Measurements from ENCODE around the gene RELN. TPM values are rescaled to one million over a fixed set of nuclear protein-coding genes. Genes with fewer than 3 reads are reported as not detected.
"Not testable (repeated sequence)": the region's sequence is repeated elsewhere in the genome, so short reads cannot be mapped to it uniquely, and the experiment has no call there.

The RELN gene
- total and polyA plus RNA-seq, 12 donors, result 0.22 to 1.9 (median 0.93) TPM

DNA sequence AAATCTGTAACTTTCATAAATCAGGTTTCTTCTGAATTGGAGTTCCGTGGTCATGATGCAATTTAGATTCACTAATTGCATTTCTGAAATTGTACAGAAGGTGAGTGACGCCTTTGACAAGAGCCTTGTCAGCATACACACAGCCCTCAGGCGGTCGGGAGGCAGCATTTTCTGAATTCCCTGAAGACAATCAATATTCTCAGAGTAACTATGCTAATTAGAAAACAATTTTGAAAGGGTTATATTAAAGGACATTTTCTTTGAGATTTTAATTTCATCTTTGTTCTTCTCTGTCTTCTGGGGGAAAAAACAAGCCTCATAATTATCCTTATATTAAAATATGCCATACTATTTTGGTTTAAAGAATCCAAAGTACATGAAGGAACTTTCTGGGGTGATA is 488.3 kb downstream of the RELN start:
- Histone ChIP-seq H3K27ac (no peak overlapping the region), H3K27me3 (peaks cover 0 to 14% (median 0%) of the 10 kb centered on the region in 7 donors), H3K4me1 (no peaks in the 10 kb centered on the region), H3K36me3 (no peaks in the 10 kb centered on the region), H3K9me3 (peaks cover 0 to 1% (median 0%) of the 10 kb centered on the region in 11 donors), H3K4me3 (no peak overlapping the region)
- DNase-seq (no peak), ATAC-seq (no peak)
- TF ChIP-seq, protein P1, sequence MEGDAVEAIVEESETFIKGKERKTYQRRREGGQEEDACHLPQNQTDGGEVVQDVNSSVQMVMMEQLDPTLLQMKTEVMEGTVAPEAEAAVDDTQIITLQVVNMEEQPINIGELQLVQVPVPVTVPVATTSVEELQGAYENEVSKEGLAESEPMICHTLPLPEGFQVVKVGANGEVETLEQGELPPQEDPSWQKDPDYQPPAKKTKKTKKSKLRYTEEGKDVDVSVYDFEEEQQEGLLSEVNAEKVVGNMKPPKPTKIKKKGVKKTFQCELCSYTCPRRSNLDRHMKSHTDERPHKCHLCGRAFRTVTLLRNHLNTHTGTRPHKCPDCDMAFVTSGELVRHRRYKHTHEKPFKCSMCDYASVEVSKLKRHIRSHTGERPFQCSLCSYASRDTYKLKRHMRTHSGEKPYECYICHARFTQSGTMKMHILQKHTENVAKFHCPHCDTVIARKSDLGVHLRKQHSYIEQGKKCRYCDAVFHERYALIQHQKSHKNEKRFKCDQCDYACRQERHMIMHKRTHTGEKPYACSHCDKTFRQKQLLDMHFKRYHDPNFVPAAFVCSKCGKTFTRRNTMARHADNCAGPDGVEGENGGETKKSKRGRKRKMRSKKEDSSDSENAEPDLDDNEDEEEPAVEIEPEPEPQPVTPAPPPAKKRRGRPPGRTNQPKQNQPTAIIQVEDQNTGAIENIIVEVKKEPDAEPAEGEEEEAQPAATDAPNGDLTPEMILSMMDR (IDR thresholded peaks at IDR 0.05), result no peak
- intact Hi-C loops (cut with DNase I), result no loop called here
- 54 to 62% methylated on average over 4 of the region's 4 CpGs for WGBS, 2 donors

GRCh38 chr7:103499976-103500375 is 489.5 kb downstream of the RELN start:
- WGBS, 2 donors, result 69 to 71% methylated on average over 1 of the region's 1 CpG

GRCh38 chr7:103487419-103487818 is 502.0 kb downstream of the RELN start:
- Histone ChIP-seq H3K4me3 (no peak overlapping the region), H3K4me1 (no peaks in the 10 kb centered on the region), H3K27me3 (peaks cover 0 to 10% (median 0%) of the 10 kb centered on the region in 7 donors), H3K9me3 (no peaks in the 10 kb centered on the region), H3K27ac (no peak overlapping the region), H3K36me3 (no peaks in the 10 kb centered on the region)
- DNase-seq (no peak), ATAC-seq (no peak)
- TF ChIP-seq, protein P1 (IDR thresholded peaks at IDR 0.05), result no peak
- WGBS, 2 donors, result 89 to 91% methylated on average over 4 of the region's 4 CpGs
- intact Hi-C loops (cut with DNase I), result no loop called here

More at GRCh38 chr7:103499976-103500375, 489.5 kb downstream of the RELN start:
- DNase-seq (no peak), ATAC-seq (no peak)
- Histone ChIP-seq H3K27me3 (peaks cover 0 to 10% (median 0%) of the 10 kb centered on the region in 7 donors), H3K27ac (no peak overlapping the region), H3K9me3 (no peaks in the 10 kb centered on the region), H3K4me3 (no peak overlapping the region), H3K4me1 (no peaks in the 10 kb centered on the region), H3K36me3 (no peaks in the 10 kb centered on the region)
- intact Hi-C loops (cut with DNase I), result no loop called here
- TF ChIP-seq, protein P1 (IDR thresholded peaks at IDR 0.05), result no peak

- H3K4me3 ChIP-seq; H3K4me1 ChIP-seq; H3K9me3 ChIP-seq; intact Hi-C loops (cut with DNase I); DNase-seq; H3K27ac ChIP-seq; H3K36me3 ChIP-seq; ATAC-seq: not testable (repeated sequence)
- 81 to 95% methylated on average over 3 of the region's 3 CpGs for WGBS, 2 donors
- peaks cover 0 to 12% (median 0%) of the 10 kb centered on the region in 7 donors for H3K27me3 ChIP-seq
Measured at GRCh38 chr7:103486873-103487272, 502.6 kb downstream of the RELN start.

GRCh38 chr7:103480771-103481170 is 508.7 kb downstream of the RELN start:
- no peak for DNase-seq
- no peaks in the 10 kb centered on the region for H3K36me3 ChIP-seq
- peaks cover 0 to 12% (median 6%) of the 10 kb centered on the region in 7 donors for H3K27me3 ChIP-seq
- WGBS, 2 donors, result 59 to 62% methylated on average over 2 of the region's 2 CpGs
- no peaks in the 10 kb centered on the region for H3K4me1 ChIP-seq
- intact Hi-C loops (cut with DNase I), result no loop called here
- no peaks in the 10 kb centered on the region for H3K9me3 ChIP-seq
- TF ChIP-seq, protein P1 (IDR thresholded peaks at IDR 0.05), result no peak
- no peak overlapping the region for H3K27ac ChIP-seq
- no peak overlapping the region for H3K4me3 ChIP-seq
- ATAC-seq, result no peak
